KMS-11 (cell line): ENCODE data around the gene TRPC1.

Source experiments
- H2AFZ ChIP-seq: fragments of 200-600 bp; sonication (generic); 2 replicates; pipeline ENCODE4 v1.6.1; 2016; ENCODE audit warnings: antibody characterized with exemption, mixed run types, low read depth
- H3K27ac ChIP-seq: fragments of 200-600 bp; sonication (generic); 2 replicates; pipeline ENCODE4 v1.6.1; 2016; ENCODE audit warnings: mild to moderate bottlenecking, mixed run types
- H3K27me3 ChIP-seq: fragments of 200-600 bp; sonication (generic); 2 replicates; pipeline ENCODE4 v1.6.1; 2017; ENCODE audit warnings: mild to moderate bottlenecking, low read depth, mixed run types, moderate library complexity; ENCODE audit not compliant: insufficient read depth
- H3K36me3 ChIP-seq: fragments of 200-600 bp; sonication (generic); 2 replicates; pipeline ENCODE4 v1.6.1; 2017; ENCODE audit warnings: mild to moderate bottlenecking, mixed run types; ENCODE audit not compliant: insufficient read depth
- H3K4me1 ChIP-seq: fragments of 200-600 bp; sonication (generic); 2 replicates; pipeline ENCODE4 v1.6.1; 2016; ENCODE audit warnings: mild to moderate bottlenecking, low read depth, mixed run types; ENCODE audit not compliant: poor library complexity, severe bottlenecking
- H3K4me2 ChIP-seq: fragments of 200-600 bp; sonication (generic); 2 replicates; pipeline ENCODE4 v1.7.0; 2016; ENCODE audit warnings: mild to moderate bottlenecking, mixed run types
- H3K4me3 ChIP-seq: fragments of 200-600 bp; sonication (generic); IDR thresholded peaks from 2 replicates; pipeline ENCODE4 v1.6.1; 2017; ENCODE audit warnings: low read depth, low read length, mixed read lengths; ENCODE audit not compliant: insufficient read depth
- H3K79me2 ChIP-seq: fragments of 200-600 bp; sonication (generic); 2 replicates; pipeline ENCODE4 v1.6.1; 2016; ENCODE audit warnings: low read depth, mixed run types; ENCODE audit not compliant: insufficient read depth
- H3K9ac ChIP-seq: fragments of 200-600 bp; sonication (generic); 2 replicates; pipeline ENCODE4 v1.6.1; 2016; ENCODE audit warnings: mild to moderate bottlenecking, mixed run types
- H4K20me1 ChIP-seq: fragments of 200-600 bp; sonication (generic); 2 replicates; pipeline ENCODE4 v1.6.1; 2016; ENCODE audit warnings: mild to moderate bottlenecking, mixed run types; ENCODE audit not compliant: insufficient read depth
- CTCF ChIP-seq: fragments of 200-600 bp; sonication (generic); conservative IDR thresholded peaks from 2 replicates; pipeline ENCODE4 v1.6.1; 2017; ENCODE audit warnings: low read depth, mild to moderate bottlenecking, antibody characterized with exemption, low read length, moderate library complexity, mixed read lengths

The TRPC1 gene

GRCh38 chr3:142782616-142783015 is 58.8 kb downstream of the TRPC1 start:
- H3K27me3 ChIP-seq, result no peaks in the 10 kb centered on the region
- no peak overlapping the region for H3K9ac ChIP-seq
- H2AFZ ChIP-seq, result no peak overlapping the region
- no peaks in the 10 kb centered on the region for H3K36me3 ChIP-seq
- H3K4me1 ChIP-seq, result no peaks in the 10 kb centered on the region
- no peak for TF ChIP-seq CTCF
- no peak overlapping the region for H3K4me3 ChIP-seq
- no peaks in the 10 kb centered on the region for H4K20me1 ChIP-seq
- no peak overlapping the region for H3K27ac ChIP-seq
- no peaks in the 10 kb centered on the region for H3K79me2 ChIP-seq
- no peak overlapping the region for H3K4me2 ChIP-seq

GRCh38 chr3:142784228-142784627 is 60.4 kb downstream of the TRPC1 start:
- no peak overlapping the region for H3K4me2 ChIP-seq
- H3K27ac ChIP-seq, result no peak overlapping the region
- H3K79me2 ChIP-seq, result no peaks in the 10 kb centered on the region
- H3K9ac ChIP-seq, result no peak overlapping the region
- no peaks in the 10 kb centered on the region for H4K20me1 ChIP-seq
- H3K27me3 ChIP-seq, result no peaks in the 10 kb centered on the region
- no peak for TF ChIP-seq CTCF
- H3K4me3 ChIP-seq, result no peak overlapping the region
- H3K4me1 ChIP-seq, result no peaks in the 10 kb centered on the region
- no peaks in the 10 kb centered on the region for H3K36me3 ChIP-seq
- H2AFZ ChIP-seq, result no peak overlapping the region

- no peaks in the 10 kb centered on the region for H4K20me1 ChIP-seq
- H3K9ac ChIP-seq, result no peak overlapping the region
- no peaks in the 10 kb centered on the region for H3K27me3 ChIP-seq
- H3K27ac ChIP-seq, result no peak overlapping the region
- no peaks in the 10 kb centered on the region for H3K36me3 ChIP-seq
- H3K4me1 ChIP-seq, result no peaks in the 10 kb centered on the region
- no peak overlapping the region for H3K4me2 ChIP-seq
- no peak overlapping the region for H2AFZ ChIP-seq
- H3K4me3 ChIP-seq, result no peak overlapping the region
- H3K79me2 ChIP-seq, result no peaks in the 10 kb centered on the region
- no peak for TF ChIP-seq CTCF
Measured at GRCh38 chr3:142785996-142786395, 62.2 kb downstream of the TRPC1 start.

- H3K4me3 ChIP-seq, result no peak overlapping the region
- H3K27me3 ChIP-seq, result no peaks in the 10 kb centered on the region
- no peak overlapping the region for H3K27ac ChIP-seq
- H3K79me2 ChIP-seq, result no peaks in the 10 kb centered on the region
- H3K4me1 ChIP-seq, result no peaks in the 10 kb centered on the region
- H2AFZ ChIP-seq, result no peak overlapping the region
- H3K4me2 ChIP-seq, result no peak overlapping the region
- no peaks in the 10 kb centered on the region for H4K20me1 ChIP-seq
- H3K36me3 ChIP-seq, result no peaks in the 10 kb centered on the region
- H3K9ac ChIP-seq, result no peak overlapping the region
- no peak for TF ChIP-seq CTCF
Measured at GRCh38 chr3:142787719-142788118, 63.9 kb downstream of the TRPC1 start.

GRCh38 chr3:142794508-142794907 is 70.7 kb downstream of the TRPC1 start:
- Histone ChIP-seq H3K4me1 (no peaks in the 10 kb centered on the region), H3K79me2 (no peaks in the 10 kb centered on the region), H3K4me3 (no peak overlapping the region), H3K27me3 (no peaks in the 10 kb centered on the region), H4K20me1 (no peaks in the 10 kb centered on the region), H2AFZ (no peak overlapping the region), H3K36me3 (no peaks in the 10 kb centered on the region), H3K4me2 (no peak overlapping the region), H3K9ac (no peak overlapping the region), H3K27ac (no peak overlapping the region)
- no peak for TF ChIP-seq CTCF
